Stomach smooth muscle (tissue), 2 donors: Measurements from ENCODE around the gene BRMS1L.

Experiments
- H3K27ac ChIP-seq: one replicate; pipeline ENCODE4 v1.7.0; 2013; ENCODE audit warnings: mild to moderate bottlenecking, low read length, inconsistent platforms
- H3K27me3 ChIP-seq, 2 donors: one replicate each; pipeline ENCODE4 v1.7.0; 2013; ENCODE audit warnings: low read length in 2 of 2; ENCODE audit not compliant: insufficient read depth in 2 of 2, control insufficient read depth in 1 of 2
- H3K36me3 ChIP-seq, 2 donors: one replicate each; pipeline ENCODE4 v1.7.0; 2013; ENCODE audit warnings: low read length in 2 of 2; ENCODE audit not compliant: control insufficient read depth in 2 of 2, insufficient read depth in 2 of 2
- H3K4me1 ChIP-seq: one replicate; pipeline ENCODE4 v1.7.0; 2013; ENCODE audit warnings: low read length; ENCODE audit not compliant: control insufficient read depth, insufficient read depth
- H3K4me3 ChIP-seq, 2 donors: one replicate each; pipeline ENCODE4 v1.7.0; 2013; ENCODE audit warnings: low read length in 2 of 2
- H3K9ac ChIP-seq, 2 donors: one replicate each; pipeline ENCODE4 v1.7.0; 2013; ENCODE audit warnings: low read length in 2 of 2, mild to moderate bottlenecking in 1 of 2
- H3K9me3 ChIP-seq, 2 donors: one replicate each; pipeline ENCODE4 v1.7.0; 2013; ENCODE audit warnings: low read length in 2 of 2; ENCODE audit not compliant: control insufficient read depth in 2 of 2
- donor health status: healthy.
- donor health status: Pancreatic carcinoma.

Gene BRMS1L

DNA sequence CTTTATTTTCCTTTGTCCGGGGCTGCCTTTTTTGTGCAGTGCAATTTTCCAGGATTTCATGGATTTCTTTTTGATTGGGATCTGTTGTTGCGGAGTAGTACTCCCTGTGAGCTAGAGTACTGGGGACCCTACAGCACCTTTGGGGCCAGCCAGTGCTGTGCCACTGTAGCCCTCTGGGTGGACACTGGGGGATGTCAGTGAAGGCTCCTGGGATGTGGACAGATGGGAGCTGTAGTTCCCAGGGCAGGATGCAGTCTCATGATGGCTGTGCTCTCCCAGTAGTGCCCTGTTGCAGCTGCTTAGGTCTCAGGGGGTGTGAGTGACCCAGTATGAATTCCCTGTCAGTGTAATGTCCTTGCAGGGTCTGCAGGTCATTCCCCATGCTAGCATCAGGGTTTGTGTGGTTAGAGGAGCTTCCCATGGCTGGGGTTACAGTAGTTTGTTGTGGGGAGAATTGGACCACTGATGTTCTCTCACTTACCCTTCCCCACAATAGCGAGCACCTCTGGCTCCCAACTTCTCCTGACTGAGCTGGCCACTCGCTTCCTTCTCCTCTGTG, 72.2 kb downstream of the BRMS1L start:
- Histone ChIP-seq H3K4me1 (no peaks in the 10 kb centered on the region), H3K36me3 (no peaks in the 10 kb centered on the region), H3K27me3 (no peaks in the 10 kb centered on the region), H3K9me3 (peaks cover 0 to 5% of the 10 kb centered on the region in 2 donors), H3K27ac (no peak overlapping the region), H3K4me3 (no peak overlapping the region), H3K9ac (no peak overlapping the region)

DNA sequence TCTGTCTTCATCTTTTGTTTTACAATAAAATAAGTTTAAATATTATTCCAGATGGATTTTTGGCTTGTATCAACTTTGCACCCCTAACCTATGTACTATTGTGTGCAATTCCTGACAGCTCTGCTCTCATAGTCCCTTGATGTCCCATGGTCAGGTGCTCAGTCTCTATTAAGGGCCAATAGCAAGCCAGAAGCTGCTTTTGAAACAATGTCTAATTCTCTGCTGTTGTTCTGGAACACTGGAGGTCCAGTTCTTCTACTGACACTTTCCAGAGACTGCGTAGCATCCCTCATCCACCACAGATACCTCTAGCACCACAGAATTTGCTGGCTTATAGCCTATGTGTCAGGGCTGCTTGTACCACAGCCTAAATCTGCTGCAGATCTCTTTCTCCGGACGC, 74.6 kb downstream of the BRMS1L start:
- Histone ChIP-seq H3K9me3 (peaks cover 0 to 5% of the 10 kb centered on the region in 2 donors), H3K9ac (no peak overlapping the region), H3K27ac (no peak overlapping the region), H3K4me3 (no peak overlapping the region), H3K27me3 (no peaks in the 10 kb centered on the region), H3K36me3 (no peaks in the 10 kb centered on the region), H3K4me1 (no peaks in the 10 kb centered on the region)

DNA sequence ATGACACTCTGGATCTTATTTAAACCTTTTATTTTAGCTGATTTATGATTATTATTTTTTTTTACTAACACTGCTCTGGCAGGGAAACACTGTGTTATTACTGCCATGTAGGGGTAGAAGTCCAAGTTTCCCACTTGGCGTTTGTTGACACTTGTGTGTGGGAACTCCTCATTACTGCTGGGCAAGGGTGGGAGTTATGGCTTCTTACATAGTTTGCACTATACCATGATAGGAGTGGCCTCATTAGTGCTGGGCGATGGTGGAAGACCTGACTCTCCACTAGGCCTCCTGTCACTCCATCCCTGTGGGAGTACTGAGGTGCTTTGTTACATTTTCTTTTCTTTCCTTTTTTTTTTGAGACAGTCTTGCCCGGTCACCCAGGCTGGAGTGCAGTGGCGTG, 83.5 kb downstream of the BRMS1L start:
- Histone ChIP-seq H3K27me3 (no peaks in the 10 kb centered on the region), H3K9ac (no peak overlapping the region), H3K27ac (no peak overlapping the region), H3K4me1 (no peaks in the 10 kb centered on the region), H3K4me3 (no peak overlapping the region), H3K36me3 (no peaks in the 10 kb centered on the region), H3K9me3 (no peaks in the 10 kb centered on the region)

DNA sequence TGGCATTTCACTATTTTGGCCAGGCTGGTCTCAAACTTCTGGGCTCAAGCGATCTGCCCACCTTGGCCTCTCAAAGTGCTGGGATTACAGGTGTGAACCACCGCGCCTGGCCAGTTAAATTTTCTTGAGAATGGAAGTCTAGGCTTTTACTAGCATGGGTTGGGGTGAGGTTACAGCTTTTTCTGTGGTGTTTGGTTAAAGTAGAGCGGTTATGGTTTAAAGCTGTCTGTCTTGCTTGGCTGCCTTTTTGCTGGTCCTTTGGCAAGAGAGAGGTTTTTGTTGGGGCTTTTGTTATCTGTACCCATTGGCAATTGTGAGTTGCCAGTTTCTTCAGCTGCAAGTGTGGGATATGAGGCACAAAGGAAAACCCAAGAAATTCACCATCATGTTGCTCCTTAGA, 84.1 kb downstream of the BRMS1L start:
- Histone ChIP-seq H3K4me3 (no peak overlapping the region), H3K27me3 (no peaks in the 10 kb centered on the region), H3K36me3 (no peaks in the 10 kb centered on the region), H3K27ac (no peak overlapping the region), H3K4me1 (no peaks in the 10 kb centered on the region), H3K9ac (no peak overlapping the region), H3K9me3 (no peaks in the 10 kb centered on the region)

DNA sequence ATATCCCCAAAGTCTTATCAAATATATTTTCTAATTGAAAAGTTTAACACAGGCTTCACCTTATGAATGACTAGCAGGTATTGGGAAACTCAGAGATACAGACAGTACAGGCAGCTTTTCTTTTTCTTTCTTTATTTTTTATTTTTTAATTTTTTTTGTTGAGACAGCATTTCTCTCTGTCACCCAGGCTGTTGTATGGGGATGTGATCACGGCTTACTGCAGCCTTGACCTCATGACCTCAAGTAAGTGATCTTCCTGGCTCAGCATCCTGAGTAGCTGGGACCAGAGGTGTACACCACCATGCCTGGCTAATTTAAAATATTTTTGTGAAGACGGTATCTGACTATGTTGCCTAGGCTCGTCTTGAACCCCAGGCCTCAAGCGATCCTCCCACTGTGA, 85.0 kb downstream of the BRMS1L start:
- no peaks in the 10 kb centered on the region for H3K36me3 ChIP-seq
- no peaks in the 10 kb centered on the region for H3K9me3 ChIP-seq
- no peaks in the 10 kb centered on the region for H3K27me3 ChIP-seq
- no peak overlapping the region for H3K4me3 ChIP-seq
- no peak overlapping the region for H3K9ac ChIP-seq
- H3K4me1 ChIP-seq = no peaks in the 10 kb centered on the region
- no peak overlapping the region for H3K27ac ChIP-seq

GRCh38 chr14:35915185-35915584, 89.0 kb downstream of the BRMS1L start:
- no peaks in the 10 kb centered on the region for H3K36me3 ChIP-seq
- no peak overlapping the region for H3K9ac ChIP-seq
- H3K4me3 ChIP-seq = no peak overlapping the region
- H3K27me3 ChIP-seq = no peaks in the 10 kb centered on the region
- H3K4me1 ChIP-seq = no peaks in the 10 kb centered on the region
- H3K9me3 ChIP-seq = no peaks in the 10 kb centered on the region
- H3K27ac ChIP-seq = no peak overlapping the region

DNA sequence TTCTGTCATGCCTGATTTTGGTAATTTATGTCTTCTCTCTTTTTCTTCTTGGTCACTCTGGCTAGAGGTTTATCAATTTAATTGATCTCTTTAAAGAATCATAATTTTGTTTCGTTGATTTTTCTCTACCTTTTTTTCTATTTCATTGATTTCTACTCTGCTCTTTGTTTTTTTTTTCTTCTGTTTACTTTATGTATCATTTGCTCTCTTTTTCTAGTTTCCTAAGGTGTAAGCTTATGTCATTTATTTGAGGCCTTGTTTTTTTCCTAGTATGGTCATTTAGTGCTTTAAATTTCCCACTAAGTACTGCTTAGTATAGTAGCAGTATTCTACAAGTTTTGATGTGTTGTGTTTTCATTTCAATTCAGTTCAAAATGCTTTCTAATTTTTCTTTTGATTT, 89.6 kb downstream of the BRMS1L start:
- H3K4me1 ChIP-seq = no peaks in the 10 kb centered on the region
- H3K36me3 ChIP-seq = no peaks in the 10 kb centered on the region
- H3K4me3 ChIP-seq = no peak overlapping the region
- H3K9me3 ChIP-seq = no peaks in the 10 kb centered on the region
- H3K27ac ChIP-seq = no peak overlapping the region
- H3K9ac ChIP-seq = no peak overlapping the region
- no peaks in the 10 kb centered on the region for H3K27me3 ChIP-seq
